Karpas-422 (cell line): ENCODE measurements around the gene DPF3. TPM values are rescaled to one million over a fixed set of nuclear protein-coding genes. Genes with fewer than 3 reads are reported as not detected.

Experiments used
- DNase-seq: peaks from one replicate; pipeline ENCODE4 v3.0.0-alpha.2; 2015
- H2AFZ ChIP-seq: fragments of 200-600 bp; sonication (generic); 2 replicates; pipeline ENCODE4 v1.6.1; 2014; ENCODE audit warnings: antibody characterized with exemption, low read length, mixed read lengths
- H3K27ac ChIP-seq: fragments of 200-600 bp; sonication (generic); 2 replicates; pipeline ENCODE4 v1.5.1; 2014; ENCODE audit warnings: mild to moderate bottlenecking, low read length, moderate library complexity
- H3K27me3 ChIP-seq: fragments of 200-600 bp; sonication (generic); 2 replicates; pipeline ENCODE4 v1.6.1; 2014; ENCODE audit warnings: low read length, mixed read lengths
- H3K36me3 ChIP-seq: fragments of 200-600 bp; sonication (generic); 2 replicates; pipeline ENCODE4 v1.6.1; 2014; ENCODE audit warnings: low read length, mixed read lengths; ENCODE audit not compliant: insufficient read depth
- H3K4me1 ChIP-seq: fragments of 200-600 bp; sonication (generic); 2 replicates; pipeline ENCODE4 v1.6.1; 2014; ENCODE audit warnings: mild to moderate bottlenecking, low read length, mixed read lengths
- H3K4me2 ChIP-seq: fragments of 200-600 bp; sonication (generic); 2 replicates; pipeline ENCODE4 v1.6.1; 2014; ENCODE audit warnings: low read length, low read depth, mild to moderate bottlenecking; ENCODE audit not compliant: poor library complexity, severe bottlenecking
- H3K4me3 ChIP-seq: fragments of 200-600 bp; sonication (generic); 2 replicates; pipeline ENCODE4 v1.5.1; 2014; ENCODE audit warnings: mild to moderate bottlenecking, antibody characterized with exemption, low read length, mixed read lengths
- H3K79me2 ChIP-seq: fragments of 200-600 bp; sonication (generic); 2 replicates; pipeline ENCODE4 v1.6.1; 2014; ENCODE audit warnings: mild to moderate bottlenecking, low read length, mixed read lengths
- H3K9ac ChIP-seq: fragments of 200-600 bp; sonication (generic); 2 replicates; pipeline ENCODE4 v1.6.0; 2014; ENCODE audit warnings: low read length
- H3K9me2 ChIP-seq: fragments of 200-600 bp; sonication (generic), shearing (Covaris generic); replicated peaks from 2 replicates; pipeline ENCODE4 v1.6.0; 2014; ENCODE audit warnings: mild to moderate bottlenecking, low read length, moderate library complexity; ENCODE audit not compliant: insufficient read depth
- H3K9me3 ChIP-seq: fragments of 300-700, 200-600 bp; sonication (generic); 2 replicates; pipeline ENCODE4 v1.6.1; 2014; ENCODE audit warnings: low read length, mixed read lengths
- H4K20me1 ChIP-seq: fragments of 200-600 bp; sonication (generic); 2 replicates; pipeline ENCODE4 v1.6.1; 2014; ENCODE audit warnings: mild to moderate bottlenecking, antibody characterized with exemption, low read length, low read depth; ENCODE audit not compliant: insufficient read depth
- total RNA-seq: library from RNA; depleted of rRNA; stranded (reverse); fragments of >200 nt; shearing (Covaris generic); gene quantifications from 2 replicates; pipeline ENCODE4 v1.2.3, GENCODE V29; 2014; ENCODE audit warnings: low replicate concordance

The DPF3 gene
- total RNA-seq, 1 experiment from 2014 or later: 3.1 TPM

- Histone ChIP-seq H3K4me1 (no peaks in the 10 kb centered on the region), H3K36me3 (no peaks in the 10 kb centered on the region), H3K9ac (no peak overlapping the region), H2AFZ (no peak overlapping the region), H3K9me3 (no peaks in the 10 kb centered on the region), H3K79me2 (no peaks in the 10 kb centered on the region), H3K27me3 (0 out of 2 replicates have a peak, but pooled peaks cover 2% of the 10 kb centered on the region), H3K4me2 (no peak overlapping the region), H3K9me2 (no peaks in the 10 kb centered on the region), H3K27ac (no peak overlapping the region), H4K20me1 (no peaks in the 10 kb centered on the region), H3K4me3 (no peak overlapping the region)
- no peak for DNase-seq
These were observed 69.8 kb downstream of the DPF3 start for GRCh38 chr14:72824051-72824450.

GRCh38 chr14:72822946-72823611 lies 70.8 kb downstream of the DPF3 start:
- no peaks in the 10 kb centered on the region for H3K79me2 ChIP-seq
- no peak overlapping the region for H3K9ac ChIP-seq
- H3K27ac ChIP-seq: no peak overlapping the region
- H2AFZ ChIP-seq: no peak overlapping the region
- H3K4me1 ChIP-seq: no peaks in the 10 kb centered on the region
- H3K36me3 ChIP-seq: no peaks in the 10 kb centered on the region
- H3K9me2 ChIP-seq: no peaks in the 10 kb centered on the region
- H3K27me3 ChIP-seq: 0 out of 2 replicates have a peak, but pooled peaks cover 2% of the 10 kb centered on the region
- H3K9me3 ChIP-seq: no peaks in the 10 kb centered on the region
- no peaks in the 10 kb centered on the region for H4K20me1 ChIP-seq
- no peak overlapping the region for H3K4me3 ChIP-seq
- no peak for DNase-seq
- no peak overlapping the region for H3K4me2 ChIP-seq

GRCh38 chr14:72818998-72819397 lies 74.9 kb downstream of the DPF3 start:
- H3K4me3 ChIP-seq: no peak overlapping the region
- DNase-seq: peak; percentile 49

GRCh38 chr14:72816287-72816686 lies 77.6 kb downstream of the DPF3 start:
- H3K4me3 ChIP-seq: no peak overlapping the region
- no peaks in the 10 kb centered on the region for H3K27me3 ChIP-seq
- no peak overlapping the region for H3K27ac ChIP-seq
- no peaks in the 10 kb centered on the region for H3K36me3 ChIP-seq
- no peaks in the 10 kb centered on the region for H3K9me2 ChIP-seq
- H3K9me3 ChIP-seq: no peaks in the 10 kb centered on the region
- H4K20me1 ChIP-seq: 0 out of 2 replicates have a peak, but pooled peaks cover 6% of the 10 kb centered on the region
- no peak overlapping the region for H2AFZ ChIP-seq
- no peak overlapping the region for H3K4me2 ChIP-seq
- no peaks in the 10 kb centered on the region for H3K79me2 ChIP-seq
- H3K4me1 ChIP-seq: peaks cover 5% of the 10 kb centered on the region
- no peak for DNase-seq
- no peak overlapping the region for H3K9ac ChIP-seq

More at GRCh38 chr14:72818998-72819397, 74.9 kb downstream of the DPF3 start:
- Histone ChIP-seq H3K4me2 (no peak overlapping the region), H3K36me3 (no peaks in the 10 kb centered on the region), H3K9me3 (no peaks in the 10 kb centered on the region), H3K9me2 (no peaks in the 10 kb centered on the region), H3K4me1 (peaks cover 5% of the 10 kb centered on the region), H3K27ac (no peak overlapping the region), H3K79me2 (no peaks in the 10 kb centered on the region), H3K9ac (no peak overlapping the region), H2AFZ (no peak overlapping the region), H4K20me1 (no peaks in the 10 kb centered on the region), H3K27me3 (no peaks in the 10 kb centered on the region)

GRCh38 chr14:72815430-72815829 lies 78.5 kb downstream of the DPF3 start:
- Histone ChIP-seq H3K27me3 (no peaks in the 10 kb centered on the region), H3K36me3 (no peaks in the 10 kb centered on the region)

GRCh38 chr14:72812292-72812851 lies 81.5 kb downstream of the DPF3 start:
- no peak for DNase-seq
- Histone ChIP-seq H3K9me3 (no peaks in the 10 kb centered on the region), H3K36me3 (no peaks in the 10 kb centered on the region), H3K9ac (no peak overlapping the region), H3K9me2 (no peaks in the 10 kb centered on the region), H3K79me2 (no peaks in the 10 kb centered on the region), H4K20me1 (0 out of 2 replicates have a peak, but pooled peaks cover 13% of the 10 kb centered on the region), H3K4me3 (no peak overlapping the region), H3K27me3 (no peaks in the 10 kb centered on the region), H3K4me2 (no peak overlapping the region), H2AFZ (no peak overlapping the region), H3K27ac (no peak overlapping the region), H3K4me1 (peaks cover 5% of the 10 kb centered on the region)

More at GRCh38 chr14:72815430-72815829, 78.5 kb downstream of the DPF3 start:
- peaks cover 5% of the 10 kb centered on the region for H3K4me1 ChIP-seq
- no peak overlapping the region for H3K9ac ChIP-seq
- H3K9me3 ChIP-seq: no peaks in the 10 kb centered on the region
- no peak overlapping the region for H2AFZ ChIP-seq
- no peak overlapping the region for H3K27ac ChIP-seq
- no peak for DNase-seq
- no peak overlapping the region for H3K4me2 ChIP-seq
- H3K9me2 ChIP-seq: no peaks in the 10 kb centered on the region
- H3K4me3 ChIP-seq: no peak overlapping the region
- no peaks in the 10 kb centered on the region for H3K79me2 ChIP-seq
- H4K20me1 ChIP-seq: 0 out of 2 replicates have a peak, but pooled peaks cover 9% of the 10 kb centered on the region

GRCh38 chr14:72810201-72810600 lies 83.7 kb downstream of the DPF3 start:
- no peaks in the 10 kb centered on the region for H3K4me1 ChIP-seq
- no peaks in the 10 kb centered on the region for H3K36me3 ChIP-seq
- no peak overlapping the region for H3K4me2 ChIP-seq
- H3K4me3 ChIP-seq: no peak overlapping the region
- no peaks in the 10 kb centered on the region for H3K9me2 ChIP-seq
- 0 out of 2 replicates have a peak, but pooled peaks cover 13% of the 10 kb centered on the region for H4K20me1 ChIP-seq
- no peak overlapping the region for H3K27ac ChIP-seq
- no peaks in the 10 kb centered on the region for H3K9me3 ChIP-seq
- H3K27me3 ChIP-seq: no peaks in the 10 kb centered on the region
- no peak overlapping the region for H2AFZ ChIP-seq
- H3K9ac ChIP-seq: no peak overlapping the region
- no peak for DNase-seq
- no peaks in the 10 kb centered on the region for H3K79me2 ChIP-seq

GRCh38 chr14:72809063-72809462 lies 84.8 kb downstream of the DPF3 start:
- Histone ChIP-seq H3K79me2 (no peaks in the 10 kb centered on the region), H2AFZ (no peak overlapping the region), H3K4me1 (no peaks in the 10 kb centered on the region), H3K36me3 (no peaks in the 10 kb centered on the region), H3K27me3 (no peaks in the 10 kb centered on the region), H3K4me2 (no peak overlapping the region), H3K9me3 (no peaks in the 10 kb centered on the region), H3K9ac (no peak overlapping the region), H3K27ac (no peak overlapping the region), H4K20me1 (0 out of 2 replicates have a peak, but pooled peaks cover 13% of the 10 kb centered on the region), H3K9me2 (no peaks in the 10 kb centered on the region), H3K4me3 (no peak overlapping the region)
- no peak for DNase-seq
